ENCODE data around the gene EPHA2. TPM values are rescaled to one million over a fixed set of nuclear protein-coding genes. Genes with fewer than 3 reads are reported as not detected.

The EPHA2 gene
- total RNA-seq, 2 donors from 2014 or later, result 19.5 to 26.7 TPM

- TF ChIP-seq, protein P1, sequence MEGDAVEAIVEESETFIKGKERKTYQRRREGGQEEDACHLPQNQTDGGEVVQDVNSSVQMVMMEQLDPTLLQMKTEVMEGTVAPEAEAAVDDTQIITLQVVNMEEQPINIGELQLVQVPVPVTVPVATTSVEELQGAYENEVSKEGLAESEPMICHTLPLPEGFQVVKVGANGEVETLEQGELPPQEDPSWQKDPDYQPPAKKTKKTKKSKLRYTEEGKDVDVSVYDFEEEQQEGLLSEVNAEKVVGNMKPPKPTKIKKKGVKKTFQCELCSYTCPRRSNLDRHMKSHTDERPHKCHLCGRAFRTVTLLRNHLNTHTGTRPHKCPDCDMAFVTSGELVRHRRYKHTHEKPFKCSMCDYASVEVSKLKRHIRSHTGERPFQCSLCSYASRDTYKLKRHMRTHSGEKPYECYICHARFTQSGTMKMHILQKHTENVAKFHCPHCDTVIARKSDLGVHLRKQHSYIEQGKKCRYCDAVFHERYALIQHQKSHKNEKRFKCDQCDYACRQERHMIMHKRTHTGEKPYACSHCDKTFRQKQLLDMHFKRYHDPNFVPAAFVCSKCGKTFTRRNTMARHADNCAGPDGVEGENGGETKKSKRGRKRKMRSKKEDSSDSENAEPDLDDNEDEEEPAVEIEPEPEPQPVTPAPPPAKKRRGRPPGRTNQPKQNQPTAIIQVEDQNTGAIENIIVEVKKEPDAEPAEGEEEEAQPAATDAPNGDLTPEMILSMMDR (IDR thresholded peaks at IDR 0.05), result no peak
- TF ChIP-seq POLR2A (IDR thresholded peaks at IDR 0.05), result no peak
- H3K4me1 ChIP-seq, result peaks cover 57% of the 10 kb centered on the region
- no peaks in the 10 kb centered on the region for H3K27me3 ChIP-seq
- WGBS, 2 donors, result 57 to 91% methylated on average over 11 to 16 of the region's 16 CpGs
- H3K4me3 ChIP-seq, result no peak overlapping the region
- peak overlapping the region in 3 of 4 donors; percentile 41 to 86 (median 79) for H3K27ac ChIP-seq
- intact Hi-C loops (cut with DNase I), result no loop called here
- DNase-seq, result no peak
- H3K9me3 ChIP-seq, result no peaks in the 10 kb centered on the region
- no peak for ATAC-seq
- peaks cover 0 to 2% of the 10 kb centered on the region in 2 donors for H3K36me3 ChIP-seq (replicated peaks in 1 of 2; ENCODE audit: insufficient read depth in 1 of 2, low read depth in 2 of 2)
Measured at GRCh38 chr1:16141573-16142336, 14.1 kb downstream of the EPHA2 start.

DNA sequence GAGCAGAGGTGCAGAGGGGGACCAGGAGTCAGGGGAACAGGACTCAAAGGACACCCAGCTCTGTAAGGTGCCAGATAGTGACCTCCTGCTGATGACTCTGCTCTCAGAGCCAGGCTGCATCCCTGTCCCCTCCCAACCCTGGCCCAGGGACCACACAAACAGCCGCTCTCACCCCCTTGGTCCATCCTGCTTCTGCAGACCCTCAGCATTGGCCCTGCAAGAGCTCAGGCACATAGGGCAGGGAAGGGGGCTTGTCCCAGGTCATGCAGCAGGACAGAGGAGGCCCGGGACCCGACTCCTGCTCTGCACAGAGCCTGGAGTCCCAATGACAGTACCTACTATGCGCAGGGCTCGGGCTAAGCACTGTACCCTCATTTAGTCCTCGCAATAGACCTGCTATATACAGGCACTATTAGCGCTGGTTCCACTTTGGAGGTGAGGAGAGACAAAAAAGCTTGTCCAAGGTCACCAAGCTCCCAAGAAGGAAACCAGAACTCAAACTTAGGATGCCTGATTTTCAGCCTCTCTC lies 15.7 kb downstream of the EPHA2 start:
- TF ChIP-seq, protein P1 (IDR thresholded peaks at IDR 0.05), result no peak
- TF ChIP-seq POLR2A (IDR thresholded peaks at IDR 0.05), result no peak
- H3K36me3 ChIP-seq (replicated peaks in 1 of 2; ENCODE audit: insufficient read depth in 1 of 2, low read depth in 2 of 2), result peaks cover 0 to 2% of the 10 kb centered on the region in 2 donors
- no peaks in the 10 kb centered on the region for H3K9me3 ChIP-seq
- no peak overlapping the region for H3K27ac ChIP-seq
- 91 to 97% methylated on average over 7 of the region's 7 CpGs for WGBS, 2 donors
- ATAC-seq (no peak), DNase-seq (no peak)
- peaks cover 41% of the 10 kb centered on the region for H3K4me1 ChIP-seq
- H3K4me3 ChIP-seq, result no peak overlapping the region
- intact Hi-C loops (cut with DNase I), result no loop called here
- no peaks in the 10 kb centered on the region for H3K27me3 ChIP-seq

DNA sequence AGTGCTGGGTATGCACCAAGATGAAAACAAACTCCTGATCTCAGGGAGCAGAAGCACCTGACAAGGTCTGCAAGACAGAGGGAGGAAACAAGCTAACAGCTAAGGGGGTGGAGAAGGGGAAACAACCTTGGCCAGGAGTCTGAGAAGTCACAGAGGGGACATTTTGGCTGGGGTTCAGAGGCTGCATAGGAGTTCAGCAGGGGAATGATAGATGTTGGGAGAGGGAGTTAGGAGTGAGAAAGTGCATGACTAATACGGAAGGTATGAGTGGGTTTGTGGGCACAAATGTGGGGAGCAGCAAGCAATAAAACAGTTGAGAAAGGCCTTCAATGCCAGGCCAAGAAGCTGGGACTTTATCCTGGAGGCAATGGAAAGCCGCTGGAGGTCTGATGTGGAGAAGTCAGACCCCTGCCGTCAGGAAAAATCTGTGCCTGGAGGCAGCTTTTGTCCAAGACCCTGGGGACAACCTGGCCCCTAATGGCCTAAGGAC lies 16.4 kb downstream of the EPHA2 start:
- peaks cover 0 to 4% of the 10 kb centered on the region in 2 donors for H3K36me3 ChIP-seq (replicated peaks in 1 of 2; ENCODE audit: insufficient read depth in 1 of 2, low read depth in 2 of 2)
- H3K27ac ChIP-seq, result peak overlapping the region in 3 of 4 donors; percentile 10 to 47 (median 30)
- intact Hi-C loops (cut with DNase I), result no loop called here
- DNase-seq (no peak), ATAC-seq (no peak)
- no peak for TF ChIP-seq POLR2A (IDR thresholded peaks at IDR 0.05)
- TF ChIP-seq, protein P1 (IDR thresholded peaks at IDR 0.05), result no peak
- H3K4me1 ChIP-seq, result peaks cover 35% of the 10 kb centered on the region
- H3K27me3 ChIP-seq, result no peaks in the 10 kb centered on the region
- WGBS, 2 donors, result 73 to 76% methylated on average over 3 of the region's 3 CpGs
- no peaks in the 10 kb centered on the region for H3K9me3 ChIP-seq
- no peak overlapping the region for H3K4me3 ChIP-seq

GRCh38 chr1:16138772-16139221 lies 17.1 kb downstream of the EPHA2 start:
- Histone ChIP-seq H3K4me3 (no peak overlapping the region), H3K36me3 (replicated peaks in 1 of 2; ENCODE audit: insufficient read depth in 1 of 2, low read depth in 2 of 2) (peaks cover 0 to 4% of the 10 kb centered on the region in 2 donors), H3K27ac (peak overlapping the region in 1 of 4 donors; percentile 47), H3K4me1 (peaks cover 28% of the 10 kb centered on the region), H3K27me3 (no peaks in the 10 kb centered on the region), H3K9me3 (no peaks in the 10 kb centered on the region)
- WGBS, 2 donors, result 76 to 77% methylated on average over 8 to 9 of the region's 9 CpGs
- no peak for ATAC-seq
- DNase-seq, result no peak
- intact Hi-C loops (cut with DNase I), result no loop called here
- TF ChIP-seq POLR2A (IDR thresholded peaks at IDR 0.05), result no peak
- TF ChIP-seq, protein P1 (IDR thresholded peaks at IDR 0.05), result no peak

Data from body of pancreas (tissue), 4 donors.